GM12875 (cell line): ENCODE results near the gene PPFIBP2.

Source experiments
- H3K4me3 ChIP-seq: one replicate; pipeline ENCODE4 v1.5.1; 2011; ENCODE audit warnings: low read depth, low read length, control low read depth
- TF ChIP-seq, protein P1 (sequence below): IDR thresholded peaks from 2 replicates; pipeline ENCODE4 v1.5.1; 2011; ENCODE audit warnings: low read depth, mild to moderate bottlenecking, control low read depth, inconsistent platforms, low read length, moderate library complexity, borderline replicate concordance; ENCODE audit not compliant: insufficient read depth

PPFIBP2 gene

GRCh38 chr11:7538466-7539454 is 25.0 kb downstream of the PPFIBP2 start:
- H3K4me3 ChIP-seq, result no peak overlapping the region
- TF ChIP-seq, protein P1, sequence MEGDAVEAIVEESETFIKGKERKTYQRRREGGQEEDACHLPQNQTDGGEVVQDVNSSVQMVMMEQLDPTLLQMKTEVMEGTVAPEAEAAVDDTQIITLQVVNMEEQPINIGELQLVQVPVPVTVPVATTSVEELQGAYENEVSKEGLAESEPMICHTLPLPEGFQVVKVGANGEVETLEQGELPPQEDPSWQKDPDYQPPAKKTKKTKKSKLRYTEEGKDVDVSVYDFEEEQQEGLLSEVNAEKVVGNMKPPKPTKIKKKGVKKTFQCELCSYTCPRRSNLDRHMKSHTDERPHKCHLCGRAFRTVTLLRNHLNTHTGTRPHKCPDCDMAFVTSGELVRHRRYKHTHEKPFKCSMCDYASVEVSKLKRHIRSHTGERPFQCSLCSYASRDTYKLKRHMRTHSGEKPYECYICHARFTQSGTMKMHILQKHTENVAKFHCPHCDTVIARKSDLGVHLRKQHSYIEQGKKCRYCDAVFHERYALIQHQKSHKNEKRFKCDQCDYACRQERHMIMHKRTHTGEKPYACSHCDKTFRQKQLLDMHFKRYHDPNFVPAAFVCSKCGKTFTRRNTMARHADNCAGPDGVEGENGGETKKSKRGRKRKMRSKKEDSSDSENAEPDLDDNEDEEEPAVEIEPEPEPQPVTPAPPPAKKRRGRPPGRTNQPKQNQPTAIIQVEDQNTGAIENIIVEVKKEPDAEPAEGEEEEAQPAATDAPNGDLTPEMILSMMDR, result no peak

- H3K4me3 ChIP-seq, result no peak overlapping the region
- TF ChIP-seq, protein P1, result no peak
Measured at GRCh38 chr11:7540830-7541555, 27.2 kb downstream of the PPFIBP2 start.

- TF ChIP-seq, protein P1, result no peak
Measured at GRCh38 chr11:7543302-7543701, 29.5 kb downstream of the PPFIBP2 start.

DNA sequence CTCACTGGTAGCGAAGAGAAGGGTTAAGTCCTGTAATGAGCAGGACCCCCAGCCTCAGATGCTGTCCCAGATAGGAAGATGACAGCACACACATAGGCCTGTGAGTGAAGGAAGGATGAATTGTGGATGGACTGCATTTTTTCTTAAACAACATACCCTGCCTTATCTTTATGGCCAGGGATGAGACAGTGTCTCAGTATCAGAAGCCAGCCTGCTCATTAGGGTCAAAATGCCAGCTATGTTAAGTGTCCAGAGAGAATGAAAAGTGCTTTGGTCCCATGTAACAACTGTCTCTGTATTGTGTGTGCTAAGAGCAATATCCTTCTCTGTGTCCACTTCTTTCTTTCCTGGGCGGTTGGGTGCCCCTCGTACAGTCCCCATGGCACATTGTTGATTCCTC is 30.2 kb downstream of the PPFIBP2 start:
- no peak overlapping the region for H3K4me3 ChIP-seq
- TF ChIP-seq, protein P1, result no peak

More at GRCh38 chr11:7543302-7543701, 29.5 kb downstream of the PPFIBP2 start:
- no peak overlapping the region for H3K4me3 ChIP-seq

DNA sequence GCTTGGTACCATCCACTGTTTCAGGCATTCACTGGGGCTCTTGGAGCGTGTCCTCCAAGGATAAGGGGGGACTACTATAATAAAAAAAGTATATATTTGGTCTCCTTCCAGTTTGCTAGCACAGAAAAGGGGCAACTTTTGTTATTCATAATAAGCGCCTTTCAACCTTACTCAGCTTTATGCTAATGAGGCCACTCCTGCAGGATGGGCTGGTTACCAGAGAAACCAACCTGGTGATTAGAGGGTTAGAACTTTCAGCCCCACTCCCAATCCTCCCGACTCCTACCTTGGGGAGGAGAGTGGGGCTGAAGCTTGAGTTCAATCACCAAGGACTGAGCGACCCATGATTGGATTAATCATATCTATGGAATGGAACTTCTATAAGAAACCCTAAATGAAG is 31.8 kb downstream of the PPFIBP2 start:
- H3K4me3 ChIP-seq, result no peak overlapping the region
- TF ChIP-seq, protein P1, result no peak

GRCh38 chr11:7546324-7546791 is 32.6 kb downstream of the PPFIBP2 start:
- H3K4me3 ChIP-seq, result no peak overlapping the region
- TF ChIP-seq, protein P1, result no peak

DNA sequence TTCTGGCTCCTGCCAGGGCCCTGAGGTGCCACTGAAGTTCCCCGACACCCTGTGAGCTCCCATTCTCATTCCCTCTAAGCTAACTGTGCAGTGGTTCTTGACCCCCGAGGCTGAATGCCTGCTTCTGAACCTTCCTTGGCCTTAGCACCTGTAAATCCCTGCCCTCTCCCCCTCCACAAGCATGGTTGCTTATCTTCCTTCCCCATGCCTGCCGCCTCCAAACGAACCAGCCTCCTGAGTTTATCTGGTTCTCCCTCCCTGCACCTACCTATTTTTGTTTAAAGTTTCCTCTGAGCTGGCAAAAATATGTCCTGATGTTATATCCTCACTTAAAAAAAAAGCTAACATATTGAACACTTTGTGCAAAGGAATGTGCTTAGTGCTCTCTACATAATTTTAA is 33.9 kb downstream of the PPFIBP2 start:
- TF ChIP-seq, protein P1, result no peak
- no peak overlapping the region for H3K4me3 ChIP-seq
